HUES64 (cell line): ENCODE measurements around the gene ADCY9.

ENCODE experiments used
- H3K27ac ChIP-seq: 2 replicates; pipeline ENCODE4 v1.7.0; 2013; ENCODE audit warnings: low read depth, low read length, inconsistent platforms
- H3K27me3 ChIP-seq: 2 replicates; pipeline ENCODE4 v1.6.1; 2013; ENCODE audit warnings: mild to moderate bottlenecking, low read length; ENCODE audit not compliant: insufficient read depth
- H3K36me3 ChIP-seq: 2 replicates; pipeline ENCODE4 v1.6.1; 2013; ENCODE audit warnings: mild to moderate bottlenecking, low read length; ENCODE audit not compliant: insufficient read depth
- H3K4me1 ChIP-seq: 2 replicates; pipeline ENCODE4 v1.6.1; 2013; ENCODE audit warnings: mild to moderate bottlenecking, low read length, moderate library complexity; ENCODE audit not compliant: insufficient read depth
- H3K4me3 ChIP-seq: 2 replicates; pipeline ENCODE4 v1.5.1; 2013; ENCODE audit warnings: mild to moderate bottlenecking, low read length, moderate library complexity
- H3K9ac ChIP-seq: 2 replicates; pipeline ENCODE4 v1.6.1; 2013; ENCODE audit warnings: mild to moderate bottlenecking, low read depth, low read length
- H3K9me3 ChIP-seq: 2 replicates; pipeline ENCODE4 v1.6.1; 2013; ENCODE audit warnings: low read depth, low read length; ENCODE audit not compliant: insufficient read depth
- WGBS: fragments of 150-250, 120-280 bp; methylation state at CpG from one replicate; pipeline ENCODE4 v1.1.7; 2013; ENCODE audit warnings: missing lambda C conversion rate; 5-methylcytosine and 5-hydroxymethylcytosine counted together

ADCY9 gene

GRCh38 chr16:4106516-4106915, 9.7 kb downstream of the ADCY9 start:
- Histone ChIP-seq H3K27ac (no peak overlapping the region), H3K36me3 (no peaks in the 10 kb centered on the region), H3K4me3 (no peak overlapping the region), H3K4me1 (no peaks in the 10 kb centered on the region), H3K9me3 (no peaks in the 10 kb centered on the region), H3K27me3 (no peaks in the 10 kb centered on the region), H3K9ac (no peak overlapping the region)
- 88% methylated on average over 1 of the region's 4 CpGs for WGBS

- WGBS = 94% methylated on average over 5 of the region's 5 CpGs
- Histone ChIP-seq H3K4me1 (no peaks in the 10 kb centered on the region), H3K4me3 (no peak overlapping the region), H3K9ac (no peak overlapping the region), H3K27me3 (no peaks in the 10 kb centered on the region), H3K36me3 (no peaks in the 10 kb centered on the region), H3K27ac (no peak overlapping the region), H3K9me3 (no peaks in the 10 kb centered on the region)
Observed at GRCh38 chr16:4105848-4106247, 10.4 kb downstream of the ADCY9 start.

- no peaks in the 10 kb centered on the region for H3K27me3 ChIP-seq
- no peak overlapping the region for H3K27ac ChIP-seq
- H3K9me3 ChIP-seq = no peaks in the 10 kb centered on the region
- no peaks in the 10 kb centered on the region for H3K4me1 ChIP-seq
- no peak overlapping the region for H3K9ac ChIP-seq
- no peak overlapping the region for H3K4me3 ChIP-seq
- WGBS = 96% methylated on average over 15 of the region's 15 CpGs
- no peaks in the 10 kb centered on the region for H3K36me3 ChIP-seq
Observed at GRCh38 chr16:4103745-4104144, 12.5 kb downstream of the ADCY9 start.

GRCh38 chr16:4101421-4102219, 14.6 kb downstream of the ADCY9 start:
- Histone ChIP-seq H3K9me3 (no peaks in the 10 kb centered on the region), H3K27ac (no peak overlapping the region), H3K4me3 (no peak overlapping the region), H3K27me3 (no peaks in the 10 kb centered on the region), H3K9ac (no peak overlapping the region), H3K4me1 (no peaks in the 10 kb centered on the region), H3K36me3 (no peaks in the 10 kb centered on the region)
- 96% methylated on average over 20 of the region's 20 CpGs for WGBS

GRCh38 chr16:4098501-4098900, 17.7 kb downstream of the ADCY9 start:
- 95% methylated on average over 4 of the region's 4 CpGs for WGBS
- H3K27ac ChIP-seq = no peak overlapping the region

GRCh38 chr16:4097826-4098240, 18.4 kb downstream of the ADCY9 start:
- no peak overlapping the region for H3K4me3 ChIP-seq
- no peak overlapping the region for H3K27ac ChIP-seq
- no peaks in the 10 kb centered on the region for H3K9me3 ChIP-seq
- no peaks in the 10 kb centered on the region for H3K27me3 ChIP-seq
- no peaks in the 10 kb centered on the region for H3K36me3 ChIP-seq
- 91% methylated on average over 4 of the region's 4 CpGs for WGBS
- no peak overlapping the region for H3K9ac ChIP-seq
- H3K4me1 ChIP-seq = 0 out of 2 replicates have a peak, but pooled peaks cover 6% of the 10 kb centered on the region

More at GRCh38 chr16:4098501-4098900, 17.7 kb downstream of the ADCY9 start:
- Histone ChIP-seq H3K9ac (no peak overlapping the region), H3K4me3 (no peak overlapping the region), H3K4me1 (0 out of 2 replicates have a peak, but pooled peaks cover 6% of the 10 kb centered on the region), H3K27me3 (no peaks in the 10 kb centered on the region), H3K9me3 (no peaks in the 10 kb centered on the region), H3K36me3 (no peaks in the 10 kb centered on the region)

GRCh38 chr16:4096509-4096908, 19.7 kb downstream of the ADCY9 start:
- Histone ChIP-seq H3K4me3 (no peak overlapping the region), H3K9me3 (no peaks in the 10 kb centered on the region), H3K36me3 (no peaks in the 10 kb centered on the region), H3K4me1 (0 out of 2 replicates have a peak, but pooled peaks cover 6% of the 10 kb centered on the region), H3K9ac (no peak overlapping the region), H3K27me3 (no peaks in the 10 kb centered on the region), H3K27ac (no peak overlapping the region)
- WGBS = 100% methylated on average over 2 of the region's 5 CpGs

- no peaks in the 10 kb centered on the region for H3K36me3 ChIP-seq
- H3K4me1 ChIP-seq = peaks cover 15% of the 10 kb centered on the region
- 77% methylated on average over 9 of the region's 14 CpGs for WGBS
- no peaks in the 10 kb centered on the region for H3K27me3 ChIP-seq
- H3K9ac ChIP-seq = no peak overlapping the region
- H3K27ac ChIP-seq = no peak overlapping the region
- H3K9me3 ChIP-seq = no peaks in the 10 kb centered on the region
- H3K4me3 ChIP-seq = no peak overlapping the region
Observed at GRCh38 chr16:4094127-4094773, 22.0 kb downstream of the ADCY9 start.

- H3K9me3 ChIP-seq = no peaks in the 10 kb centered on the region
- H3K9ac ChIP-seq = no peak overlapping the region
- no peaks in the 10 kb centered on the region for H3K36me3 ChIP-seq
- no peak overlapping the region for H3K27ac ChIP-seq
- 92% methylated on average over 6 of the region's 8 CpGs for WGBS
- H3K4me1 ChIP-seq = peaks cover 15% of the 10 kb centered on the region
- no peak overlapping the region for H3K4me3 ChIP-seq
- H3K27me3 ChIP-seq = no peaks in the 10 kb centered on the region
Observed at GRCh38 chr16:4093495-4094126, 22.6 kb downstream of the ADCY9 start.

GRCh38 chr16:4092547-4093265, 23.5 kb downstream of the ADCY9 start:
- Histone ChIP-seq H3K4me1 (peaks cover 15% of the 10 kb centered on the region), H3K27me3 (no peaks in the 10 kb centered on the region), H3K36me3 (no peaks in the 10 kb centered on the region), H3K4me3 (no peak overlapping the region), H3K27ac (no peak overlapping the region), H3K9me3 (no peaks in the 10 kb centered on the region), H3K9ac (no peak overlapping the region)
- 94% methylated on average over 5 of the region's 5 CpGs for WGBS
